Stimulated activated naive CD4-positive, alpha-beta T cell (primary cell): ENCODE measurements around the gene G2E3.
"Not testable (repeated sequence)": the region's sequence is repeated elsewhere in the genome, so short reads cannot be mapped to it uniquely, and the experiment has no call there.

Source experiments
- DNase-seq, 6 experiments: peaks; one replicate each; lab custom pipeline; 2025; lab: John Stamatoyannopoulos, UW

Gene G2E3

GRCh38 chr14:30558675-30559555, at the start of gene G2E3:
G2E3 (plus strand) TSS chr14:30559158; CDS start chr14:30581080, 21,922 bp downstream.
- DNase-seq: peak; percentile 71 to 85 (median 76)

GRCh38 chr14:30517737-30518136, 41.2 kb upstream of the G2E3 start:
- DNase-seq: no peak

GRCh38 chr14:30518867-30519560, 39.9 kb upstream of the G2E3 start:
- DNase-seq: no peak

GRCh38 chr14:30519961-30520360, 39.0 kb upstream of the G2E3 start:
- DNase-seq: no peak

- no peak for DNase-seq
These were observed 38.4 kb upstream of the G2E3 start for GRCh38 chr14:30520536-30520935.

GRCh38 chr14:30521899-30522736, 36.8 kb upstream of the G2E3 start:
- DNase-seq: peak in 3 of 6 experiments; percentile 21 to 58 (median 44)

- no peak for DNase-seq
These were observed 33.1 kb upstream of the G2E3 start for GRCh38 chr14:30525833-30526232.

- DNase-seq: no peak
These were observed 31.8 kb upstream of the G2E3 start for GRCh38 chr14:30527196-30527595.

- no peak for DNase-seq
These were observed 30.8 kb upstream of the G2E3 start for GRCh38 chr14:30528119-30528518.

GRCh38 chr14:30528778-30529642, 29.9 kb upstream of the G2E3 start:
- no peak for DNase-seq

GRCh38 chr14:30532264-30532663, 26.7 kb upstream of the G2E3 start:
- no peak for DNase-seq

GRCh38 chr14:30533126-30533525, 25.8 kb upstream of the G2E3 start:
- DNase-seq: no peak

GRCh38 chr14:30541318-30541717, 17.6 kb upstream of the G2E3 start:
- no peak for DNase-seq

GRCh38 chr14:30546735-30547134, 12.2 kb upstream of the G2E3 start:
- DNase-seq: not testable (repeated sequence)

- DNase-seq: no peak
These were observed 11.4 kb upstream of the G2E3 start for GRCh38 chr14:30547388-30548048.

GRCh38 chr14:30550335-30550734, 8.6 kb upstream of the G2E3 start:
- no peak for DNase-seq

GRCh38 chr14:30551460-30551859, 7.5 kb upstream of the G2E3 start:
- DNase-seq: no peak

- DNase-seq: no peak
These were observed 5.5 kb upstream of the G2E3 start for GRCh38 chr14:30553311-30553989.

- DNase-seq: no peak
These were observed 640 bp upstream of the G2E3 start for GRCh38 chr14:30558362-30558674.

GRCh38 chr14:30559638-30560091, 707 bp downstream of the G2E3 start:
- peak in 1 of 6 experiments; percentile 31 for DNase-seq
